ENCODE measurements around the gene SERPINB10.

SERPINB10 gene

GRCh38 chr18:63949068-63949737, 41.4 kb downstream of the SERPINB10 start, which contains the start of gene HMSD:
HMSD (plus strand) TSS chr18:63949301; CDS start chr18:63953456, 4,155 bp downstream.
- DNase-seq (ENCODE audit: low read depth): no peak

GRCh38 chr18:63951302-63951705, 43.5 kb downstream of the SERPINB10 start:
- no peak for DNase-seq (ENCODE audit: low read depth)

GRCh38 chr18:63953811-63954210, 46.1 kb downstream of the SERPINB10 start:
- no peak for DNase-seq (ENCODE audit: low read depth)

- DNase-seq (ENCODE audit: low read depth): no peak
These were observed 49.0 kb downstream of the SERPINB10 start for GRCh38 chr18:63956755-63957154.

GRCh38 chr18:63960891-63961290, 53.1 kb downstream of the SERPINB10 start:
- DNase-seq (ENCODE audit: low read depth): no peak

- DNase-seq (ENCODE audit: low read depth): no peak
These were observed 53.8 kb downstream of the SERPINB10 start for GRCh38 chr18:63961435-63961980.

GRCh38 chr18:63962137-63962536, 54.4 kb downstream of the SERPINB10 start:
- no peak for DNase-seq (ENCODE audit: low read depth)

- DNase-seq (ENCODE audit: low read depth): peak; percentile 33
These were observed 56.0 kb downstream of the SERPINB10 start for GRCh38 chr18:63963615-63964256.

- no peak for DNase-seq (ENCODE audit: low read depth)
These were observed 57.1 kb downstream of the SERPINB10 start for GRCh38 chr18:63964908-63965307.

- no peak for DNase-seq (ENCODE audit: low read depth)
These were observed 58.1 kb downstream of the SERPINB10 start for GRCh38 chr18:63965716-63966330.

GRCh38 chr18:63969942-63970808, 62.4 kb downstream of the SERPINB10 start, which contains the start of gene SERPINB8:
SERPINB8 (plus strand) TSS chr18:63970081; CDS start chr18:63978309, 8,228 bp downstream.
- peak; percentile 75 for DNase-seq (ENCODE audit: low read depth)

GRCh38 chr18:63970809-63971205, 63.0 kb downstream of the SERPINB10 start:
- no peak for DNase-seq (ENCODE audit: low read depth)

GRCh38 chr18:63971320-63972001, 63.7 kb downstream of the SERPINB10 start:
- DNase-seq (ENCODE audit: low read depth): no peak

GRCh38 chr18:63972002-63972376, 64.2 kb downstream of the SERPINB10 start:
- DNase-seq (ENCODE audit: low read depth): no peak

GRCh38 chr18:63974991-63975390, 67.2 kb downstream of the SERPINB10 start:
- no peak for DNase-seq (ENCODE audit: low read depth)

- DNase-seq (ENCODE audit: low read depth): no peak
These were observed 67.9 kb downstream of the SERPINB10 start for GRCh38 chr18:63975628-63976027.

- DNase-seq (ENCODE audit: low read depth): no peak
These were observed 69.3 kb downstream of the SERPINB10 start for GRCh38 chr18:63977040-63977439.

GRCh38 chr18:63979409-63979920, 71.7 kb downstream of the SERPINB10 start:
- DNase-seq (ENCODE audit: low read depth): no peak

- DNase-seq (ENCODE audit: low read depth): no peak
These were observed 72.3 kb downstream of the SERPINB10 start for GRCh38 chr18:63980027-63980426.

- DNase-seq (ENCODE audit: low read depth): no peak
These were observed 73.2 kb downstream of the SERPINB10 start for GRCh38 chr18:63980896-63981460.

- no peak for DNase-seq (ENCODE audit: low read depth)
These were observed 74.0 kb downstream of the SERPINB10 start for GRCh38 chr18:63981719-63982118.

Measured in stimulated activated CD4-positive, alpha-beta T cell treated with anti-CD3 and anti-CD28 coated beads, Interleukin-2, amount 100 ng/mL, for 4 hours (primary cell).